ENCODE results near the gene PCSK1N.

DNA sequence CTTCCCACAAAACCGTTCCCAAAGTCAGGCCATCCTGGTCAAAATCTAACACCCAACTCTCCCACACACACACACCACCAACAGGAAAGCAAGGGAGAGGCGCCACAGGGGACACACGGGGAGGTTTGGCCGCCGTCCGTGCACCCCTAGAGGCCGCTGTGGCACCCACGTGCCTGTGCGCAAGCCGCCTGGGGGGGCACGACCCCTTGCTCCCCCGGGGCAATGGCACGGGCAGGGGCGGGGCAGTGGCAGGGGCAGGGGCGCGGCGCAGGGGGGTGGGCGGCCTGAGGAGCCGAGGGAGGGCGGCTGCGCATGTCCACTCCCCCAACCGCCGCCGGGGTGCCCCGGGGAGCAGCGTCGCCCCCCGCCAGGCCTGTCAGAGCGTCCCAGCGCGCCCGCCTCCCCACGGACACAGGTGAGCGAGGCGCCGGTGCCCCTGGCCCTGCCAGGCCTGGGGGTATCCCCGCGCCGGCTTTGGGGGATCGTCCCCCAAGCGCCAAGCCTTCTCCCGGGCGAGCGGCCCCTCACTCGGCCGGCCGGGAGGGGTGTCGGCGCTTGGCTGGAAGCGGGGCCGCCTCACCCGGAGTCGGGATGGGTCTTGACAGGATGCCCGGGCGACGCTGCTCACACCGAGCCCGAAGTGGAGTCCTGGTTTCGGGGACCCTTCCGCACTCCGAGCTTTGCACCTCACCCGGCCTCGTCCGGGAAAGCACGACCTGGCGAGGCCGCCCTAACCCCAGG is 9.1 kb downstream of the PCSK1N start, which contains the start of gene ERAS:
- TF ChIP-seq, protein P1, sequence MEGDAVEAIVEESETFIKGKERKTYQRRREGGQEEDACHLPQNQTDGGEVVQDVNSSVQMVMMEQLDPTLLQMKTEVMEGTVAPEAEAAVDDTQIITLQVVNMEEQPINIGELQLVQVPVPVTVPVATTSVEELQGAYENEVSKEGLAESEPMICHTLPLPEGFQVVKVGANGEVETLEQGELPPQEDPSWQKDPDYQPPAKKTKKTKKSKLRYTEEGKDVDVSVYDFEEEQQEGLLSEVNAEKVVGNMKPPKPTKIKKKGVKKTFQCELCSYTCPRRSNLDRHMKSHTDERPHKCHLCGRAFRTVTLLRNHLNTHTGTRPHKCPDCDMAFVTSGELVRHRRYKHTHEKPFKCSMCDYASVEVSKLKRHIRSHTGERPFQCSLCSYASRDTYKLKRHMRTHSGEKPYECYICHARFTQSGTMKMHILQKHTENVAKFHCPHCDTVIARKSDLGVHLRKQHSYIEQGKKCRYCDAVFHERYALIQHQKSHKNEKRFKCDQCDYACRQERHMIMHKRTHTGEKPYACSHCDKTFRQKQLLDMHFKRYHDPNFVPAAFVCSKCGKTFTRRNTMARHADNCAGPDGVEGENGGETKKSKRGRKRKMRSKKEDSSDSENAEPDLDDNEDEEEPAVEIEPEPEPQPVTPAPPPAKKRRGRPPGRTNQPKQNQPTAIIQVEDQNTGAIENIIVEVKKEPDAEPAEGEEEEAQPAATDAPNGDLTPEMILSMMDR (conservative IDR thresholded peaks at IDR 0.05 in 1 of 2, IDR thresholded peaks at IDR 0.05 in 1 of 2; ENCODE audit: extremely low read depth in 1 of 2, insufficient read depth in 1 of 2, low read depth in 1 of 2, low read length in 2 of 2): no peak
- no peak for TF ChIP-seq EZH2 (IDR thresholded peaks at IDR 0.05; ENCODE audit: borderline replicate concordance, low read length)

Measured in mammary epithelial cell (primary cell).